Inflammatory macrophage treated with lipopolysaccharide for 1 hour (primary cell): ENCODE data around the gene TMEM8B.

Source experiments
- DNase-seq, 2 donors: peaks; one replicate each; pipeline ENCODE4 v3.0.0-alpha.2; 2020 to 2022

Gene TMEM8B

GRCh38 chr9:35842020-35842745 is 13.2 kb downstream of the TMEM8B start:
- peak; percentile 39 for DNase-seq

GRCh38 chr9:35842795-35843194 is 13.8 kb downstream of the TMEM8B start:
- DNase-seq = peak; percentile 51 to 63

GRCh38 chr9:35844628-35845270 is 15.7 kb downstream of the TMEM8B start:
- DNase-seq = peak; percentile 93 to 96

GRCh38 chr9:35845824-35846771 is 17.1 kb downstream of the TMEM8B start:
- DNase-seq = no peak

GRCh38 chr9:35847792-35848572 is 19.0 kb downstream of the TMEM8B start:
- DNase-seq = no peak

- no peak for DNase-seq
These were observed 23.3 kb downstream of the TMEM8B start for GRCh38 chr9:35852267-35852815.

- no peak for DNase-seq
These were observed 24.1 kb downstream of the TMEM8B start for GRCh38 chr9:35852876-35853865.

GRCh38 chr9:35854091-35854762 is 25.2 kb downstream of the TMEM8B start:
- DNase-seq = no peak

- no peak for DNase-seq
These were observed 27.2 kb downstream of the TMEM8B start for GRCh38 chr9:35856206-35856605.

- DNase-seq = no peak
These were observed 27.9 kb downstream of the TMEM8B start for GRCh38 chr9:35856882-35857281.

- no peak for DNase-seq
These were observed 29.4 kb downstream of the TMEM8B start for GRCh38 chr9:35858458-35858857.

- DNase-seq = no peak
These were observed 30.4 kb downstream of the TMEM8B start for GRCh38 chr9:35859310-35859989.

- DNase-seq = no peak
These were observed 30.9 kb downstream of the TMEM8B start for GRCh38 chr9:35859990-35860339.

GRCh38 chr9:35861161-35861897 is 32.3 kb downstream of the TMEM8B start:
- no peak for DNase-seq

GRCh38 chr9:35862328-35862727 is 33.3 kb downstream of the TMEM8B start:
- no peak for DNase-seq

- no peak for DNase-seq
These were observed 34.6 kb downstream of the TMEM8B start for GRCh38 chr9:35863583-35863982.

- no peak for DNase-seq
These were observed 35.7 kb downstream of the TMEM8B start for GRCh38 chr9:35864695-35865255.

- DNase-seq = no peak
These were observed 38.5 kb downstream of the TMEM8B start for GRCh38 chr9:35867538-35867937.

- DNase-seq = no peak
These were observed 39.9 kb downstream of the TMEM8B start for GRCh38 chr9:35868933-35869332.
